NCI-H1436 treated with DMSO at 0.1 percent for 48 hours (cell line): Measurements from ENCODE around the gene LRFN2.

Experiments
- DNase-seq: peaks from one replicate; lab custom pipeline; 2025; lab: John Stamatoyannopoulos, UW

The LRFN2 gene

DNA sequence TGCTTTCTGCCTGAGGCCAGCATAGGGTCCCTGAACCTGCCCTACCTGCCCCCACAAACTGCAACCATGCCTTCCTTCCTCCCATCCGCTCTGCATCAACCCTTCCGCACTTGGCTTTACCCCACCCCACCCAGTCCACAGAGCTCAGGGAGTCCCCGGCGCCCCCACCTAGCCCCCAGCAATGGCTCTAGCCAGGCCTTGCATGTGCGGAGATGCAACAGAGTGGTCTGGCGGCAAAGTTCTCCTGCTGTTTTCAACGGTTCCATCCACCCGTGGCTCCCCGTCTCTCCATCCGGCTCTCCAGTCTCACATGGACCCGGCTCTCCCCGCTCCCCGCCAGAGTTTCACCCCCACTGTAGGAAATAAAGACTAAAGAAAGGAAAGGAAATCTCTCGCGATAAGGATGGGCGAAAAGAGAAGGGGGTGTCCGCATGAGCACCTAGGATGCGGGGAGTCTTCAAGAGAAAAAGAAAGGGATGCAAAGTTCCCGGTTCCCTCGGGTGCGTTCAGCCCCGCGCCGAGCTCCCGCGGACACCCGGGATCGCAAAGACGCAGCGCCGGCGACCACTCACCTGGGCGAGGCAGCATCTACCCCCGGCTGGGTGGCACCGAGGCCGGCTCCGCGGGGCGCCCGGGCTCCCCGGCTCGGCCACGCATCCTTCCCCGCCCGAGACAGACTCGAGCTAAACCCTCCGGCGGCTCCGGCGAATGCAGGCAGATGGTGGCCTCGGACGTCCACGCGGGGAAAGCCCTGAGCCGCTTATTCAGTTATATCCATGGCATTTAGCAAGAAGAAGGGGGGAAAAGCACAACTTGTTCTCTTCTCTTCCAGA is 579 bp downstream of the LRFN2 start:
- no peak for DNase-seq

DNA sequence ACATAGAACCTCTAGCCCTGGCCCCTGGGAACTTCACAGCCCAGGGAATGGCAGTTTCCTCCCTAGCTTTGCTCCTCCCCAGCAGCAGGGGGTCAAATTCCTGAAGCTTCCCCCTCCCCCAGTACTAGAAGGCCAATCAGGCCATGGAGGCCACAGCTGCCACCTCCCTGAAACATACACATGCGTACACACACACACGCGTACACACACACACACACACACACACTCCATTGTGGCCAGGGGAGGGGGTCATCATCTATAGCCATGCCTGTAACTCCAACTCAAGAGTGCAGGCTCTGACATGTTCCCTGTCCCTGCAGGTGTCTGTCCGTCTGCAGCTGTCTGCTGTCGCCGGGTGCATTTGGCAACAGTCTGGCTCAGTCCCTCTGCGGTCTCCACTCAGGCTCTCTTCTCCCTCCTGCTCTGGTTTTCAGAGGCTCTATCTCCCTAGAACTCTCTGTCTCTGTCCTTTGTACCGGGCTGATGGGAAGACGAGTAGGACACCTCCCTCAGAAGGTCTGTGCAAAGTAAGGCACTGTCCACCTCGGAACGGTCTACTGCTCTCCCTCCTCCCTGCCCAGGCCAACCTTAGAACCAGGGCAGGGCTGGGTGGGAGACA is 1.4 kb downstream of the LRFN2 start:
- DNase-seq = no peak

DNA sequence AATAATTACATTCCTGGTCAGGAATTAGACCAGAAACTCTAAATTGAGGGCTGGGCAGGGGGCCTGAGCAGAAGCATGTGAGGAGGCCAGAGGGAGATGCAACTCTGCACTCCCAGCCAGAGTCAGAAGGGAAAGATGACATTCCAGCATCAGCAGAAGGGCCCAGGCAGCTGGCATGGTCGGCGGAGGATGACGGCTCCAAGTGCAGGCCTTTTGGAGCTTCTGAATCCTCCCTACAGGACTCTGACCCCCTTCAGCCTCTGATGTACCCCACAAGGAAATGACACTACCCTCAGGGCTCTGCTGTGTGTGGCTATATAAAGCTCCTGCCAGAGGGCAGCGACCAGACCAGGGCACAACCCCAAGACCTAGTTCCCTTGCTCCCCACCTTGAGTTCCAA is 1.9 kb downstream of the LRFN2 start:
- no peak for DNase-seq

DNA sequence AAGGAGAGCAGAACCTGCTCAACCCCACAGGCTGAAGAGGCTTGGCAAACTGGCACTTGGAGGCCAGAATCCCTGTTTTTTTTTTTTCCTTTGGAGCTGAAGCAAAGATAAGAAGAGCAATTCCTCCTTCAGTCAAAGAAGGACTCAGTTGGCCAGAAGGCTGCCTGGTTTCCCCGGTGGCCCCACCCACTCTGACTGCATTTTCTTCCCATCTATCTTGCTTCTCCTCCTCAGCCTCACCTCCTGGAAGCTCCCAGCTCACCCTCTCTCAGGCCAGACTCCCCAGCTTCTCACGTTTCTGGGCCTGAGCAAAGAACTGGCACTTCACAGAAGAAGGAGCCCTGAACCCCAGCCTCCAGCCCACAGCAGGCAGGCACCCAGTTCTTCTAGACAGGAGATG is 2.4 kb downstream of the LRFN2 start:
- no peak for DNase-seq

DNA sequence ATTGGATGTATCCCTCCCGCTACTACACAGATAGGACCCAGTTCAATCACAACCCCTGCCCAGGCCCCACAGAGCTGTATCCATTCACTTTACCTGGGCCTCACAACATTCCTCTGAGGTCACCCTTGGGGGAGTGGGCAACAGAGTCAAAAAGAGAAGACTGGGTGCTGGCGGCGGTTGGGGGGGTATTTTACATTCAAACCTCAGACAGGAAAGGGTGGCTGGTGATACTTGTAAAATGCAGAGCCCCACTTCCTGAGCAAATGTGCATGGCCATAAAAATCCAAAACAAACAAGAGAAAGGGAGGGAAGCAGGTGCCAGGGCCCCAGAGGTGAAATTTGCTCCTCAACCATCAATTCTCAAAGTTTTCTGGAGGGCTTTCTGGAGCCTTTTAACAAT is 3.5 kb downstream of the LRFN2 start:
- DNase-seq = no peak

DNA sequence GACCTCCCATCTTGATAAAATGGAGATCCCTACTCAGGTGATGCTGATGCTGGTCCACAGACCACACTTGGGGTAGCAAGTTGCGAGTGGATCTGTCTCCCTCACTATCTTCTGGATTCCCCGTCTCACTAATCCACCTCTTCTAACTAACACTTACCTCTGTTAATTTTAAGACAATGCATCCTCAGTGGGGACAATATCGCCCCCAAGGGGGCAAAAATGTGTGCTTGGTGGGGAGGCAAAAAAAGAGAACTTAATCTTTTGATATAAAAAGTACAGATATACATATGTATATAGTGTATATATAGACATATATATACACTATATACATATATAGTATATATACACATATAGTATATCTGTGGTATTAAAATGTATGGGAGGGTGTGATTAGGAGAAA is 4.3 kb downstream of the LRFN2 start:
- DNase-seq = no peak

- DNase-seq = no peak
These were observed 8.1 kb downstream of the LRFN2 start for GRCh38 chr6:40579101-40579500.

DNA sequence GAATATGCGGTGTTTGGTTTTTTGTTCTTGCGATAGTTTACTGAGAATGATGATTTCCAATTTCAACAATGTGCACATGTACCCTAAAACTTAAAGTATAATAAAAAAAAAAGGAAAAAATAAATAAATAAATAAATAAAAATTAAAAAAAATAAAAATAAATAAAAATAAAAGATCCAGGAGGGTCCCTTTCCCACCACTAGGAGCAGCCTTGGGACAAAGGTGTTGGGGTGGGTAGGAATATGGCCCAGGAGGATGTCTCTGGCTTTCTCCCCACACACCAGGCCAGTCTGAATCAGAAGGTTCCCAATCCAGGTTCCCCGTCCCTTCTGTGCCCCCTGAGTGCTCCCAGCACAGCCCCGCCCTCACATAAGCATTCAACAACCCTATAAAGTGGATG is 9.5 kb downstream of the LRFN2 start:
- DNase-seq = no peak

DNA sequence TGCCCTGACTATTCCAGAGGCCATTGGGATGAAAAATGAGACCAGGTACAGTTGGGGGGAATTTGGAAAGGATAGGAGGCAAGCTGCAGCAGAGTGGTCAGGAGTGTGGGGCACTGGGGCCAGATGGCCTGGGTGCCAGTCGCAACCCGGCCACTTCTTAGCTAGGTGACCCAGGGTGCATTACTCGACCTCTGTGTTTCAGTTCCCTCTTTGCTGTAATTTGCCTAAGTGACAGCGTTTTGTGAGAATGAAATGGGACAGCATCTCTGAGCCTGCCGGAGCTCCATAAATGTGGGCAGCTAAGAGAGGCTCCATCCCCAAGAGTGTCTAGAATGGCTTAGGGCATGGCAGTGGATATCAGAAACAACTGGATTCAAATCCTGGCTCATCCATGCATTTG is 13.9 kb downstream of the LRFN2 start:
- no peak for DNase-seq

DNA sequence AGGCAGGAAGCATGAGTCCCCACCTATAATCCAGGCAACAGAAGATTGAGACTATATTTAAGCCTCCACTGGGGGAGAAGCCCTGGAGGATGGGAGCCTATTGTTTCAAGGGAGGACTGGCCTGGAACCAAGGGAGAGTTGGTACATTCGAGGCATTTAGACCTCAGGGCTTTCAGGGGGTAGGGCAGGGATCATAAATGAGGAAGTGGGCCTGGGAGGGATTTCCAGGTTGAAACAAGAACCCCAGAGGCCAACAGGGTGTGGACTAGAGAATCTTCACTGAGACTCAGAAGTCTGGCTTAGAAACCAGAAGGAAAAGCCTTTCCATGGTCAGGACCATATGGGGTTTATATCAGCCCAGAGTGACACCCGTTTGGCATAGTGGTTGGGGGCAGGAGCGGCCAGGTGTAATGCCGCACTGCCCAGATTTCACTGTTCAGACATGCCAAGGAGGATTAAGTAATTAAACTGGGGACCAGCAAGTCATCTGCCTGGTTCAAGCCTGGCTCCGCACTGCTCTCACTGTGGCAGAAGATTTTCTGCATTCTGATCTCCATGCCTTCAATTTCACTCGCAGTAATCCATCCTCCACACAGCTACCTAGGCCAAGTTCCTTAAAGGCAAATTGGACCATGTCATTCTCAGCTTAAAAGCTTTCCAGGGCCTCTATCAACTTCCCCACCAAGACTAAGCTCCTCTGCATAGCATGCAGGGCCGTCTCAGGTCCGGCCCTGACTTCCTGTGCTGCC is 17.8 kb downstream of the LRFN2 start:
- no peak for DNase-seq

- DNase-seq = no peak
These were observed 19.0 kb downstream of the LRFN2 start for GRCh38 chr6:40568062-40568708.

DNA sequence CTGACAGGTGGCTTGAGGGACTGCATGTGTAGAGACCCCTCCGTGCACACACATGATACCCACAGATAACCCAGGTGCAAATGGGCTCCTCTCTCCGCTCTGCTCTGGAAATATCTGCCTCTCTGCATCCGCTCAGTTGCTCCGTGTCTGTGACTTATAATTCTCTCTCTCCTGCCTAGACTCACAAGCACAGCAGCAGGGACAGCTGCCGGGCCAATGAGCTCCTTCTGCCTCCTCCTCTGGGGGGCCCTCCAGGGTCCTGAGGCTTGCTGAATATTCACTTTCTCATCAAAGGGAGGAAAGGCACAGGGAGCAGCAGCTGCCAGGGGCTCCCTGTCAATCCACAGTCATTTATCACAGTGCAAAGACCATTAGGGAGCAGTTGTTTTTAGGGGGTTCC is 24.1 kb downstream of the LRFN2 start:
- DNase-seq = no peak

DNA sequence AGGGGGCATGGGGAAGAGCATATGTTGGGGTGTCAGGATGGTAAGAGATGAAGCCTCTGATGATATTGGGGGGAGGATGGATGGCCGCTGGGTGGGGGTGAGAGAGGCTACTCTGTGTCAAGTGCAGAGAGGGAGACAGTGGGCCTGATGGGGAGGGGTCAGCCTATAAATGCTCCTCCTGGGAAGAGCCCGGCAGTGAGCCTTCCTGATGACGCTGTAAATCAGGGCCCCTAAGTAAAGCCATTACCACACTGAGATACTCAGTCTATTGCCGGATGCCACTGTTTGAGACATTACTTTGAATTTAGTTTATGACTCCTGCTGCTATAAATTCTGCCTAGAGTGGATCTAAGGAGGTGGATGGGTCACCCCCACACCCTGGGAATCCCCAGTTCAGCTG is 28.1 kb downstream of the LRFN2 start:
- DNase-seq = no peak

GRCh38 chr6:40558102-40558501 is 29.1 kb downstream of the LRFN2 start:
- DNase-seq = no peak

DNA sequence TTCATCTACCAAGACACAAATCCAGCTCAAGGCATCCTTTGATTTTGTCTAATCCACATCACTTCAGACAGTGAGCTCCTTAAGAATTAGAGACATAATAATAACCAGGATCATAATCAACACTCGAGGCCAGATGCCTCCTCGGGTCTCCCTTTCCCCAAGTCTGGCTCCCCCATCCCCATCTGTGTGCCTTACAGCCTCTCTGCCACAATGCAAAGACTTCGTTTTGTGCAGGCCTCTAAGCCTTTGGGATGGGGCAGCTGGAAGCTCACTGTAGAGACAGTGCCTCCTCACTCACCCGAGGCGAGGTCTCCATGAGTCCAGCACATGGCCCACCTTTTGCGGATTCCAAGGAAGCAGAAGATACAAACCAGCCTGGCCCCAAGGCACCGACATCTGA is 30.3 kb downstream of the LRFN2 start:
- no peak for DNase-seq

GRCh38 chr6:40556023-40556422 is 31.1 kb downstream of the LRFN2 start:
- DNase-seq = no peak

DNA sequence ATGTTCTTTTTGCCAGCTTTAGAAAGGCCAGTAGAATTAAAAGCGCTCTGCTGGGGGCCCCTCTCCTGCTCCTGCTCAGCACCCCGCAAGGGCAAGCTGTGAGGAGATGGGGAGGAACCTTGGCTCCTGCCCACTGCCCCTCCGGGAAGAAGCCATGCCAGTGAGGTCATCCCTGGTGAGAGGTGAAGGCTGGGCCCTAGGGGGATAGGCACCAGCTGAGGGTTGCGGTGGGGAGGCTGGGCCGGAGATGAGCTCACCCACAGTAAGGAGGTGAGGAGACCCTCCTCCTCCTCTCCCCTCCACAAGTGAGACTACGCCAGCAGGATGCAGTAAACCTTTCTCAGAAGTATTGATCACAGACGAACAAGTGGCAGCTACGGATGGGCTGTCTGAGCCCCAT is 32.1 kb downstream of the LRFN2 start:
- no peak for DNase-seq

DNA sequence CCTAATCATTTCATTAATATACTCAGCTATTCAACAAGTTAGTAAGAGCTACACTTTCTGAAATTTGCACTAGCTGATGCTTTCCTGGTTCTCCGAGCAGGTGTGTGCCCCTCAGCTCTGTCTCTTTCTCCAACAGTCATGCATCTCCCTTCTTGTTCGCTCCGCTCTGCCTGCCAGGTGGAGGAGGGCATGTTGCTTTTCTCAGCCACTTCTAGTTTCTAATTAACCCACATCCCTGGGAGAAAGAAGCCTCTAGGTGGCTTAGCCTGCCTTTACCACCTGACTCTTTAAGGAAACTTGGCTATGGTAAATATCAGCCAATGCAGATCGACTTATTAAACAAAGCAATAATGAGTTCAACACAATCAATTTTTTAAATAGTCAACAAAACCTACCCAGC is 34.2 kb downstream of the LRFN2 start:
- no peak for DNase-seq

DNA sequence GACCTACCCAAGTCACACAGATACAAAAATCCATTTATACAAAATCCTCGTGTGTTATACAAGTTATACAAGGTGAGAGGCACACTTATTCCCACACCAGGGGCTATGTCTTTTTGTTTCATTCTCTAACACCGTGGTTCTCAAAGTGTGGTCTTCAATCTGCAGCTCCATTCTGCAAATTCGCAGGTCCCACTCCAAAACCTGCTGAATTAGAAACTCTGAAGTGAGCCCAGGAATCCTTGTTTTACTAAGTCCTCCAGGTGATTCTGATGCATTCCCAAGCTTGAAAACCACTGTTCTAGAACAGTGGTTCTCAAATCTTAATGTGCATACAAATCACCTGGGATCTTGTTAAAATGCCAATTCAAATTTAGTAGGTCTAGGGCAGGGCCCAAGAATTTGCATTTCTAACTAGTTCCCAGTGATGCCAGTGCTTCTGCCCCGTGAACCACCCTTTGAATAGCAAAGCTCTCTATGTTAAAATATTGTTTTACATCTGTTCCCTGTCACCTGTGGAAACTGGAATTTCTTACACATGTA is 35.1 kb downstream of the LRFN2 start:
- DNase-seq = no peak

GRCh38 chr6:40550202-40551101 is 36.7 kb downstream of the LRFN2 start:
- no peak for DNase-seq

GRCh38 chr6:40545954-40546353 is 41.2 kb downstream of the LRFN2 start:
- no peak for DNase-seq
